ENCODE results near the gene FOXP1.
"Not testable (repeated sequence)": the region's sequence is repeated elsewhere in the genome, so short reads cannot be mapped to it uniquely, and the experiment has no call there.

FOXP1 gene

DNA sequence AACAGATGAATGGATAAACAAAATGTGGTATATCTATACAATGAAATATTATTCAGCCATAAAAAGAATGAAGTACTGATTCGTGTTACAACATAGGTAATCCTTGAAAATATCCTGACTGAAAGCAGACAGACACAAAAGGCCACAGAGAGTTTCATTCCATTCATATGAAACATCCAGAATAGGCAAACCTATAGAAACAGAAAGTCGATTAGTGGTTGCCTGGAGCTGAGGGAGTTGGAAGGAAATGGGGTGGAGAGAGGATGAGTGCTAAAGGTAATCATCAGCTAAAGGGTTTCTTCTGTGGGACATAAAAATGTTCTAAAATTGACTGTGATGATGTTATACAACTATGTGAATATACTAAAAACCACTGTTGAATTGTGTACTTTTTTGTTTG is 22.9 kb downstream of the FOXP1 start:
- FAIRE-seq: no peak

DNA sequence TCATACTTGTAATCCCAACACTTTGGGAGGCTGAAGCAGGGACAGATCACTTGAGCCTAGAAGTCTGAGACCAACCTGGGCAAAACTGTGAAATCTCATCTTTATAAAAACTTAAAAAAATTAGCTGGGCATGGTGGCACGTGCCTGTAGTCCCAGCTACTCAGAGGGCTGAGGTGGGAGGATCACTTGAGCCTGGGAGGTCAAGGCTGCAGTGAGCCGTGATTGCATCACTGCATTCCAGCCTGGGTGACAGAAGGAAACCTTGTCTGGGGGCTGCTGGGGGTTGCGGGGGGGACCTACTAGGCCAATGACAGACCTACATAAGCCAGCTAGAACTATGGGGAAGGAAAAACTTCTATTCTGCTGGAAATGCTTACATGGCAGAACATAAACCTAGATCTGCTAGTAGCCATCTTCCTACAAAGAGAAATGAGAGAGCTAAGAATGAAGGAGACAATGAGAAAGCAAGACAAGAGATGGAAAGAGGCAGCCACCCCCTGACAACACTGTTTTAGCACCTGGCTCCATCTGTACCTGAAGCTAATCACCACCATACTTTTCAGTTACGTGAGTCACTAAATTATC is 23.9 kb downstream of the FOXP1 start:
- no peak for FAIRE-seq

DNA sequence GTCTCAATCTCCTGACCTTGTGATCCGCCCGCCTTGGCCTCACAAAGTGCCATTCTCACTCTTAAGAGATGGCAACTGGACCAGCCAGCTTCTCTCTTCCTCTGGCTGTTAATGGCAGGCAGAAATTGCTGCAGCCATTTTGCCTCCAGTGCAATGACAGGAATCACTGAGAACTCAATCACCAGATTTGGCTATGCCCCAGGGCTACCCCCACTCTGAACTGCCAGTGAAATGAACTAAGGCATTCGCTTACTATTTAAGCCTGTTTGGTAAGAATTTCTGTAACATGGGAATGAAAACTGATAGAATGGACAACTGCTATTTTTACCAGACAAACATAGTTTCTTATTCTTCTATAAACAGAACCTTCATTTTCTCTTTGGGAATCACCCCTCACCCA is 24.5 kb downstream of the FOXP1 start:
- no peak for FAIRE-seq

DNA sequence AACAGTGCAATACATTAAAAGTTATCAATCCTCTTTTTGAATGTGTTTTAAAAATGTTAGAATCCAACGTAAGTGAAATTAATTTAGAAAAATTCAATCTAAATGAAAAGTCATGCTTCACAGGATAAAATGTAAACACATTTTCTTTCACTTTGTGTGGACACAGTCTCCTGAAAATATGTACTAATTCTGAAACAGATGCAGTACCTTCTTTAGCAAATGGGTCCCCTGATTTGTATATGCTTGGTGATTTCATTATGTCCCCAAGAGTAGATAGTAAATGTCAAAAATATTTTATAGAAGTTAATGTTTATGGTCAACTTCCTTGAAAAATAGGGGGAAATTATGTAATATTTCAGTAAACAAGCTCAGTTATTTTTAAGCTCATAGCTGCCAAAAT is 28.9 kb downstream of the FOXP1 start:
- FAIRE-seq: no peak

DNA sequence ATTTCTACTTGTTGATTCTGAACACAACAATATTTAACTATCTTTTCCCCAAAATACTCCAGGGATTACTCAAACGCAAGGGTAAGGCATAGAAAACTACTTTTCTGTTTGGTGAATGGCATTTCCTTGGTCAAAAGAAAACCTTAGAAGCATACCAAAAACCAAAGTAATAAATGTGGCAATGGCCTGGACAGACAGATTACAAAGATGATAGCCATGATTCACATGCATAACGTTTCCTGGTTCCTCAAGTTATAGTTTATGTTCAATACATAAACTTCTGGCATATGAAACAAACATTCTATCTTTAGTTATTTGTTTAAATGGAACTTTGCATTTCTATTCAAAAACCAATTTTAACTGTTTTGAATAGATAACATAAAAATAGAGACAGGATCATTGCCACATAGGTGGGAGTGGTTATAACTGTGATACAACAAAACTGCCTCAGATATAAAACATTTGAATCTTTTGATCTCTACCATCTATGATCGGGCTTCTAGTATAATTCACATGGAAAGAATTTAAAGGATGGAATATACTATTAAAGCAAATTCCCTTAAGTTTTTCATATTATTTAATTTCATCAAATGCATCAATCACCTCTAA is 32.1 kb downstream of the FOXP1 start:
- no peak for FAIRE-seq

DNA sequence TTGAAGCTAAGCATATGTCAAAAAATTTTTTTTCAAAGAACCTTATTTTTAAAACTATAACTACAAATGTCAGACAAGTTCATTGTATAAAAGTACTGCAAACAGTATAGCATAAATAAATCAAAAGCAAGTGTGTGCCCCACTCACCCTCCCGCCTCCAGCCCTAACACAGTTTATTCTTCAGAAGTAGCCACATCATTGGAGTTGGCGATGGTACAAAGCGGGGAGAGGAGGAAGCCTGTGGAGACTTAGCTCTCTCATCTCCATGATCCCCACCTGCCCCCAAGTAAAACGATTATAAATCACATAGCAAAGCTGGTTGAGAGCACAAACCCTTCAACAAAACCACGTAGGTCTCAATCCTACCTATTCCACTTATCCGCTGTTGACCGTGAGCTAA is 33.6 kb downstream of the FOXP1 start:
- FAIRE-seq: no peak

DNA sequence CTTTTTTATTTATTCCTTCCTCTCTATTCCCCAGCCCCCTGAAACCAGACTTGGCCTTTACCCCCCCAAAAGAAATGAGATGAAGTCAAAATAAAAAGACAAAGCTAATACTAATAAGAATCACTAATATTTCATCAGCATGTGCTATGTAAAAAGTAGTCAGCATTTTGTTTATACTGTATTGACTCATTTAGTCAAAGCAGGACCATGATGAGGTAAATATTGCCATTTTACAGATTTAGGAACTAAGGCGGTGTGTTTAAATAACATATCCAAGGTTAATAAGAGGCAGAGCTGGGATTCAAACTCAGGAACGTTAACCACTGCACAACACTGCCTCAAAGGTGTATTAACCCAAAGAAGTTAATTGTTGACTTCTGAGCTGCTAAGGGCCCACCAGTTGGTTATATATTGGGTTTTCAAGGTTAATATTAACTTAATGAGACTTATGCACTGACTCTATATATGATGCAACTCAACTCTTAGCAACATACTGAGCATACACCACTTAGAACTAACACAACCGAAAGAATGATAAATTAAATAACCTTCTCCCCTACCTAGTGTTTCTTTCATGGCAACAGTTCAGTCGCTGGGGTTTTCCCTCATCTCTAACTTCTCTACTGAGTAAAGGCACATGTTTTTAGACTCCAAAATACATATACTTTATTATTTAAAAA is 34.7 kb downstream of the FOXP1 start:
- no peak for FAIRE-seq

DNA sequence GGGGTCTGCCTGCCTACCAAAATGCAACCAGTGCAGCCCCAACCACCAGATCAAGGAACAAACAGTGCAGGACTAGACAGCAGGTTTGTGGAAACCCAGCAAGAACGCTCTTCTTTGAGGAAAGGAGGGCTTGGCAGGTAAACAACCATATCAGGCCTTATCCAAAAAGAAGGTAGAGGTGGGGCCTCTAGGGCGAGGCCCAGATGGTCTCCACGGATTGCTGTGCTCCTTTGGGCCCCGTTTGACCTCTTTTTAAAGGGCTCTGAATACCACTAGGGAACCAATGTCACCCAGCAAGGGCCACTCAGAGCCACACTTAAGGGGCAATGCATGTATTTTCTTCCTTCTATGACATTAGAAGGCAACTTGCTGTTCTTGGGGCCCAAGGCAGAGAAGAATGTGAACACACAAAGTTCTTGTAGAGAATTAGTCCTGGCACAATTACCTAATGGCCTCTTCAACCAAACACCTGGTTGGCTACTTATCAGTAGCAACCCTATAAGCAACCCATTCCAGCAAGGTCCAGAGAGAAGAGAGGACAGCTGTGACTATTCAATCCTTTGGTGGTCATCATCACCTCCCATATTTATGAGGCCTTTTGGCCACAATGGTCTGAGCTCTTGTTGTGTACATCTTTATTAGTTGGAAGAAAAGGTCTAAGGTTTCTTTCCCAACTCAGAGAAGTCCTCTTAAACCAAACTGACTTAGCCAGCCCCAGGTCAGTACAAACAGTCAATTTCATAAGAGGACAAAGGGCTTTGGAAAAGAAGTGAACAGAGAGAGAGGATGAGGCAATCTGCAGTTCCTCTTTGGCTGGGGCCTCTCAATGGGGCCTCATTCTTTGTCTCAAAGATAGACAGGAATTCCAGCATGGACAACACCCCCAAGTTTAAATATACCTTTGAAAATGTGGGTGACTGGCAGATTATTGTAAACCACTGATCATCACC is 36.0 kb downstream of the FOXP1 start:
- FAIRE-seq: no peak

DNA sequence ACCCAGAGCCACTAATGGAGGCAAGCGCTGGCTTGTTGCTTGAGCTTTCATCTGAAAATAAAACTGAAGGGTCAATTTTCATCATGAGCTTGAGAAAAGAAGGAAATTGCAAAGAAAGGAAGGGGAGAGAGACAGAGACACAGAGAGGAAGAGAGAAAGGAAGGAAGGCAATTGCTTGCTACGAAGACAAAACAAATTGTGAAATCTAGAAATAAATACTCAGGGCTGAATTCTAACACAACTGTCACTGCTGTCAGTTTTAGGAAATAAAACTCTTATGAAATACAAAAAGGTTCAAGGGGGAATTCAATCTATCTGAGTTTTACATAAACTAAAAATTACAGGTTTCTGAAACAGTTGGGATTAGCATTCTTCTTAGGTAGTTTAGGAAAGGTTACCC is 36.7 kb downstream of the FOXP1 start:
- FAIRE-seq: no peak

DNA sequence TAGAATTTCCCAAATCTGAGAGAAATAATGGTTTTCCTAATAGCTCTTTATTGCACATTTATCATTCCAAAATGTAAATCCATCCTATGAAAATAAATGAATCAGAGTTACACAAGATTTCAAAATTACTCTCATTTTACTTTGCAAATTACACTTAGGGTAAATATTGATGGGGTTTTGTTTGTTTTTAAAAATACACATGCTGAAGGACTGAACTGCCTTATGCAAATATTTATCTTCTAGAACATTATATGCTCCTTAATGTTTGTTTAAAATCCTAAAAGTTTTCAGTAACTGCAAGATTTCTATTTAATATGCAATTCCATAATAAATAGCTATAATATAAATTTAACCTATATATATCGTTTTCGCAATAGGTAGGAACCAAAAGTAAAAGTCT is 38.2 kb downstream of the FOXP1 start:
- no peak for FAIRE-seq

DNA sequence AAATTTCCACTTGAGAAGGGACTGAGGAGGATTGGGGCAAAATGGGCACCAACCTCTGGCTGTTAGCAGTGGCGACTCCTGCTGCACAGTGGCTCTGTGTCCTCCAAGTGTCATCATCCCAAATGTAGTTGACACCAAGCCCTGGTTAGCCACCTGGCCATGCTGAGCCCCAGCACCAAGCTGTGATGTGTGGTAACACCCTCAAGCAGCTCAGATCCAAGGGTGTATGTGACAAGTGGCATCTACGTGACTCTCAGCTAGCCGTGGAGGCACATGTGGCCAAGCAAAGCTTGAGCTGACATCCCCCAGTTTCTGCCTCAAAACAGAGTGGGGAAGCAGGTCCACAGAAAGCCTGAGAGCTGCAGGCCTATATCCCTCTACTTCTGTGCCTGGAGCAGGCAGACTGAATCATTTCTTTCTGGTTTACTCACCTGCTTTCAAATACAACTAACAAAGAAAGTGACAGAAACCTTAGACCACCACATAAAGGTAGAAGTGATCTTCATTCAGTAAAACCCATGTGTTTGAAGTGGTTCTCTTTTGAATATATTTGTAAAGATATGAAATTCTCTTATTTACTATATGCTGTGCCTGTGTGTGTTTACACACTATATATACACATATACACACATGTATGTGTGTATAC is 40.0 kb downstream of the FOXP1 start:
- FAIRE-seq: no peak

DNA sequence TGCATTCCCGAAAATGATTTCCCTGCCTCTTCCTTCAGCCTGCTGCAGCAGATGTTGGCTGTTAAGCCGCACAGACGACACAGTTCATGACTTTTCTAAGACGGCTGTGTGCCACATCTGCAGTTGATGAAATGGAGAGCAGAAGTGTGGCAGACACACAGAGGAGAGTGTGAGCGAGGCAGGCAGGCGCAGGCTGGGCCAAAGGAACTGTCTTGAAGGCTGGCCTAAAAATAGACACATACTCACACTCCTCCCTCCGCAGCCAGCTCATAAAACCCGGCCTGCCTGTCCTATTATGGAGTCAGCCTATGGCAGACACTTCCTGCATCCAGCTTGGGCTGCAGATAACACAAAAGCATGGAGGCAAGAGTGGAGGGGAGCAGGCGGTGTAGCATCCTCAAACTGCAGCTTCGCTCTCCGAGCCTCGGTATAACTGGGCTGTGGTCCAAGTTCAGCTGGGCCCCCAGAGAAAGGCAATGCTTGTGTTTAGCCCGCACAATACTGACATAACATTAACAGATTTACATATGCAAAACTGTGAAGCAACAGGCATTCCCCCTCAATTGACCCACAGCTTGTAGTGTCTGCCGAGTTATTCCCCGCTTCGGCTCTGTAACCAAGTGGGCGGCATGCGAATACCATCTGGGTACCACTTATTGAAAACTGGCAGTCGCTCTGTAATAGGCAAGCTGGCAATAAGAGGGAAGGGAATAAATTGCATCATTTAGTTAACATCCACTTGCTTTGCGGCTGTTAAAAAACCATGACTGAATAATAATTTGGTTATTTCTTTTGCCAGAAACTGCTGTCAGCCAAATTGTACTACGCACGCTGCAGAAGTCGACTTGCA is 40.8 kb downstream of the FOXP1 start:
- no peak for FAIRE-seq

DNA sequence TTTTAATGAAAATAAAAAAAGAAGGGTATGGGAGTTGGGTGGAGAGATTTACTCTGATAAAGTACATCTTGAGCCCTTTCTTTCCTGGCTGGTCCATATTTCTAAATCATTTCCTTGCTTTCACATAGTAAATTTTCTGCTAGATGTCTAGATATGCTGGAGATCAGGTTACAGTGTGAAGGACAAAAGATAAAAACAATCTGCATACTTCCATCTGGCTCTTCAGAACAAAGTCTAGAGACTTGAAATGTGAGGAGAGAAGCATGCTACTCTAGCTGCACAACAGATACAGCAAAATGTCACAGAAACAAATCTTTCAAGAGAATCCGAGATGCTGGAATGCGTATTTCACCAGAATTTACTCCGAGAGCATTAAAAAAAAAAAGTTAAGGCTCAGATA is 42.2 kb downstream of the FOXP1 start:
- FAIRE-seq: no peak

DNA sequence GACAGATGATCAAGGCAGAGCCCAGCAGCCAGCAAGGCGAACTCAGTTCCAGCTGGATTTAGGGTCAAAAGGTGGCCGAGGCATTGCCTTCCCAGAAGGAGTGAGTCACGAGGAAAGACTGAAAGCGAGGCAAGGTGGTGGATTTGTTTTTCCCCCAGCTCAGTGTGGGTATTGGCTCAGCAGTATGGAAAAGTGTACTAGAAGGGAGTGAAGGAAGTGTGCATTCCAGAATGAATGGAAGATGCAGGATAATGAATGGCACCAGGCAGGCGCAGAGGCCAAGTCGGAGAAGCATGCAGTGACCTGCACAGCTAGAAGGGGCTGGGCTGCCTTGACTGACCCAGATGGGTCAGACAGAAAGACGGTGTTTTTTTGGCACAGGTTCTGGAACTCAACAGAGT is 46.3 kb downstream of the FOXP1 start:
- no peak for FAIRE-seq

DNA sequence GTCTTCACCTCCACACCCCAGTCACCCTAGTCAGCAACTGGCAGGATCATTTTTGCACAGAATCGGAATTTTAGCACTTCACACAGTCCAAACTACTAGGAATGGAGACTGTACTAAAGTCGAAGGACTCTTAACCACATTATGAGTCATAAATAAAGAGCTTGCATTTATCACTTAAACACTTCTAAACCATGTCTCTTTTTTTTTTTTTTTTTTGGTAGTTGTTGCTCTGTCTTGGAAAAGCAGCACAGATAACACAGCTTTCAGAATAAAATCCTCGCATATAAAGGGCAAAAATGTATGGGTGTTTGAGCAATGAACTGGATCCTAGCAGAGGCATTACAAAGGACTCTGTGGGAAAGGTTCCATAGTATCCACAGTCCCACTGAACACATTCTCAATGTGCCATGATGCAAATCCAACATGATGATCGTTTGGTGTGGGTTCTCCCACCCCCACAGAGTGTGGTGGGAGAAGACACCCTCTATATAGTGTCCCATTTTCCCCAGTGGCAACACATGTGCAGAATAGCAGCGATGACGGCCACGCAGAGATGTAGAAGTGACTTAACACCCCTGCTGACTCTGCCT is 47.1 kb downstream of the FOXP1 start:
- no peak for FAIRE-seq

DNA sequence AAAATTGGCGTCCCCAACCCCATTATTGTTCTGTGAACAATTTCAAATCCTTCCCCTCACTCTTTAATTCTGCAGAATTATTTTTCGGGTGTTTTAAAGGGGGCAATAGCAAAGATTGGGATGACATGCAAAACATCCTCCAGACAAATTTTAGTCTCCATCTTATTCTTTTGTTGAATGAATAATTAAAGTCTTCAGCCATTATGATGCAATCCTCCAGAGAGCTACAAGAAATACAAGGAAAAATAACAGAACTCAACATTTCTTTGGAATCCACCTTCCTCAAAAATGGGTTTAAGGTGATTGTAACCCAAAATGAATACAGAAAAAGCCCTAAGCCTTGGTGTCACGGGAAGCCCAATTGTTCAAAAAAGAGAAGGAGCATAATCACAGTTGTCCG is 49.9 kb downstream of the FOXP1 start:
- no peak for FAIRE-seq

DNA sequence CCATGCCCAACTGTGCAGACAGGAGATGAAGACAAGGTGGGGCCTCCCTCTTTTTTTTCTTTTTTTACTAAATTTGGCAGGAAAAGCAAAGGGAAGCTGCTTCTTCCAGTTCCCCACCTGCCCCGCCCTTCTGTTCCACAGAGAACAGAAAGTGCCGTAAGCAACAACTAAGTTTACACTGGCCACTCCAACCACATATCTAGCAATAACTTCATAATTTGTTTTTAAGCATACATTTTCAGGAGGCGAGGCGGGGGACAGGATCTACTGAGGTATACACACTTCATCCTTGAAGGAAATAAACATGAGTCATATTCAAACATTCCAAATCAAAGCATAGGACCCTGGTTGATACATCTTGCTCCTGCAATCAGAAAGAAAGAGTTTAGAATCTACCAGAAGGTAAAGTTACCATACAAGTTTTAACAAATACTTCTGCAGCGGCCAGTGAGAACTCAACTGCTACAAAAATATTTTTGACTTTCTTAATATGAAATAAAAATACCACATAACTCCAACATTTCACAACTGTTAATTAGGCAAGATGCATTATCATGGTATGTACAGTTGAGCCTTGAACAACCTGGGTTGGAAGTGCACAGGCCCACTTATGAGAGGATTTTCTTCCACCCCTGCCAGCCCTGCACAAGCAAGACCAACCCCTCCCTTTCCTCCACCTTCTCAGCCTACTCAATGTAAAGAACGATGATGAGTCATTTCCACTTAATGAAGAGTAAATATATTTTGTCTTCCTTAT is 50.7 kb downstream of the FOXP1 start:
- FAIRE-seq: no peak

DNA sequence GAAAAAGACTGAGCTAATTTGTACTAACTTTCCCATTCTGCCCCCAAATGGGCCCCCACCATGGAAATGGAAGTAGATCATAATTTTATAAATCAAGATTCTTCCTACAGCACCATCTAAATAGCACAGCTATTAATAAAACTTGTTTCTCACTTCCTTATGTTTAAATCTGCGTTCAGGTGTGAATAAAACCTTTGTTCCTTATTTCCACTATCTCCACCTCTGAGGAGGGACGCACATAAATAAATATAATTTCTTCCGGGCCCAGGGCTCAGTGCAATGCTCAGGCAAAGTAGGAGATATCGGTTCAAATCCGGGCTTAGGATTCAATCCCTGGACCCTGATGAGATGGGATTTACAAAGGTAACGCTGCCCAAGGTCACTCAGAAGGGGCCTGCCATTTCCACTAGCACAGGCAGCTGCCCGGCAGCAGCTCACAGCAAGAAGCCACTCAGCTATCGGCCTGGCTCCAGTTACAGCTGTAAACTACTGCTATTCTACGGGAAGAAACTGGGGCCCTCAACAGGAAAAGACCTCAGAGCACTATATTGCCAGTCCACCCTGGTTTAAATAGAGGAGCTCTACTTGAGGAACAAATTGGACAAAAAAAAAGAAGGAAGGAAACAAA is 52.5 kb downstream of the FOXP1 start:
- no peak for FAIRE-seq

DNA sequence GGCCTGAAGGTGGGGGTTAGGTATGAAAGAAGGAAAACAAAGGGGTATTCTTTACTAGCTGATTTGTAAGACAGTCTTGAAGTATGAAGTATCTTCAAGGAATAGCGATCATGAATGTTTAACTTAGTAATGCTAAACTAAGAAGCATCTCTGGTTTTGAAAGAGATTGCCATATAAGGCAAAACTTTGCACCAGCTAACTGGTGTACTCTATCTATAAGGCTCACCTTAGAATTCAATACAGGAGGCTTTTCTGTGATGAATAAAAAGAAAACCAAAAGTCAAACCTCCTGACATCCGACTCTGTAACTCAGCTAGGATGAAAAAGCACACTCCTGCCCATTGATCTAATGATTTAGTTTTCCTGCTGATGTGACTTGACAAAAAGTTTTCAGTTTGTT is 54.7 kb downstream of the FOXP1 start:
- no peak for FAIRE-seq

DNA sequence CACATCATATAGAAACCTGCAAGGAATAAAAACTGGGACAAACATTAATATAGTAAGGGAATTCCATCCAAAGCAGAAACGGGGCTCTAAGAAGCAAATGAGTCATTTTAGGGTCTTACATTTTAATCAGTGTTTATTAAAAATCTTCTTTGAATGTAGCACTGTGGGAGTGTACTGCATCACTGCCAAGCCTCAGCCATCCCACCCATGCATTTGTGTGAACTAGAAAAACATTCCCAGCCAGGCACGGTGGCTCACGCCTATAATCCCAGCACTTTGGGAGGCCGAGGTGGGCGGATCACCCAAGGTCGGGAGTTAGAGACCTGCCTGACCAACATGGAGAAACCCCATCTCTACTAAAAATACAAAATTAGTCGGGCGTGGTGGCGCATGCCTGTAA is 57.1 kb downstream of the FOXP1 start:
- FAIRE-seq: not testable (repeated sequence)
